Lower leg skin (tissue), 4 donors: ENCODE data around the gene FSTL5. TPM values are rescaled to one million over a fixed set of nuclear protein-coding genes. Genes with fewer than 3 reads are reported as not detected.

Experiments
- DNase-seq, 2 donors: peaks; one replicate each; pipeline ENCODE4 v3.0.0-alpha.2; 2019; ENCODE audit warnings: low spot score in 2 of 2
- H3K4me3 ChIP-seq: fragments of 200-600 bp; sonication (generic); 2 replicates; pipeline ENCODE4 v1.5.1; 2017; ENCODE audit warnings: mild to moderate bottlenecking, low read depth; ENCODE audit not compliant: poor library complexity, severe bottlenecking
- CTCF ChIP-seq, 3 donors: fragments of 450-650 bp; IDR thresholded peaks; one replicate each; pipeline ENCODE4 v1.5.1; 2016; ENCODE audit warnings: antibody characterized with exemption in 3 of 3, mild to moderate bottlenecking in 3 of 3, moderate library complexity in 2 of 3
- POLR2A ChIP-seq, 2 donors: fragments of 450-650 bp; IDR thresholded peaks; one replicate each; pipeline ENCODE4 v1.6.1; 2016 to 2017; ENCODE audit warnings: antibody characterized with exemption in 2 of 2, mild to moderate bottlenecking in 1 of 2, moderate library complexity in 1 of 2
- WGBS, 2 donors: methylation state at CpG; one replicate each; pipeline ENCODE4 v1.1.5; 2018; 5-methylcytosine and 5-hydroxymethylcytosine counted together
- intact Hi-C: fragments of 100-400 bp; cut with DNase I; formaldehyde crosslinking; loops from one replicate; pipeline ENCODE4 v1.15.0; 2023; ENCODE audit warnings: low total_unique reads
- total RNA-seq, 4 donors: library from RNA; depleted of rRNA; stranded (reverse); fragments of >200 nt; gene quantifications; one replicate each; pipeline ENCODE4 v1.1.0, GENCODE V29; 2016

FSTL5 gene
- total RNA-seq, 4 donors from 2014 or later, result not detected

DNA sequence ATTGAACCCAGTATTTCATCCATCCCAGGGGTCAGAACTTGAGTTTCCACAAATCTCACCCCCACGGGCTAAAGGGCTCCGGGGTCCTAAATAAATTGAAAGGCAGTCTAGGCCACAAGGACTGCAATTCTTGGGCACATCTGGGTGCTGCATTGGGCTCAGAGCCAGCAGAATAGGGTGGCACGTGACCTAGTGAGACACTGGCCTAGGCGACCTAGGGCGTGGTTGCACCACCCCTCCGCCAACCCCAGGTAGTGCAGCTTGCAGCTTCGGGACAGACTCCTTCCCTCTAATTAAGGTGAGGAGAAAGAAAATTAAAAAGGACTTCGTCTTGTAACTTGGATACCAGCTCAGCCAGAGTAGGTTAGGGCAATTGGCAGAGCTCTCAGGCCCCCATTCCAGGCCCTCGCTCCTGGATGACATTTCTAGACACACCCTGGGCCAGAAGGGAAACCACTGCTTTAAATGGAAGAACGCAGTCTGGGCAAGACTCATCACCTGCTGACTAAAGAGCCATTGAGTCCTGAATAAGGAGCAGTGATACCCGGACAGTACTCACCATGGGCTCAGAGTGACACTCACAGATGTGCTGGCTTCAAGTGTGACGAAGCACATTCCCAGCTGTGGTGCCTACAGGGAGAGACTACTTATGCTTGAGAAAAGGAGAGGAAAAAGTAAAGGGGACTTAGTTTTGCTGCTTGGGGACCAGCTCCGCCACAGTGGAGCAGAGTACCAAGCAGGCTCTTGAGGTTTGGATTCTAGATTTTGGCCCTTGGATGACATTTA is 735.4 kb downstream of the FSTL5 start:
- 78 to 81% methylated on average over 13 of the region's 13 CpGs for WGBS, 2 donors
- intact Hi-C loops, result no loop called here
- no peak for TF ChIP-seq POLR2A (IDR thresholded peaks at IDR 0.05)
- TF ChIP-seq CTCF (IDR thresholded peaks at IDR 0.05), result no peak
- DNase-seq, result no peak
- H3K4me3 ChIP-seq, result no peak overlapping the region

- peak in 1 of 2 donors; percentile 18 for DNase-seq
- TF ChIP-seq CTCF (IDR thresholded peaks at IDR 0.05), result no peak
- TF ChIP-seq POLR2A (IDR thresholded peaks at IDR 0.05), result no peak
- no peak overlapping the region for H3K4me3 ChIP-seq
- WGBS, 2 donors, result 59% methylated on average over 1 of the region's 1 CpG
- intact Hi-C loops, result no loop called here
Observed at GRCh38 chr4:161419822-161420221, 744.0 kb downstream of the FSTL5 start.

- TF ChIP-seq CTCF (IDR thresholded peaks at IDR 0.05) (no peak), POLR2A (IDR thresholded peaks at IDR 0.05) (no peak)
- H3K4me3 ChIP-seq, result no peak overlapping the region
- intact Hi-C loops, result no loop called here
- WGBS, 2 donors, result 64 to 73% methylated on average over 1 of the region's 1 CpG
- DNase-seq, result no peak
Observed at GRCh38 chr4:161411901-161412300, 751.9 kb downstream of the FSTL5 start.

DNA sequence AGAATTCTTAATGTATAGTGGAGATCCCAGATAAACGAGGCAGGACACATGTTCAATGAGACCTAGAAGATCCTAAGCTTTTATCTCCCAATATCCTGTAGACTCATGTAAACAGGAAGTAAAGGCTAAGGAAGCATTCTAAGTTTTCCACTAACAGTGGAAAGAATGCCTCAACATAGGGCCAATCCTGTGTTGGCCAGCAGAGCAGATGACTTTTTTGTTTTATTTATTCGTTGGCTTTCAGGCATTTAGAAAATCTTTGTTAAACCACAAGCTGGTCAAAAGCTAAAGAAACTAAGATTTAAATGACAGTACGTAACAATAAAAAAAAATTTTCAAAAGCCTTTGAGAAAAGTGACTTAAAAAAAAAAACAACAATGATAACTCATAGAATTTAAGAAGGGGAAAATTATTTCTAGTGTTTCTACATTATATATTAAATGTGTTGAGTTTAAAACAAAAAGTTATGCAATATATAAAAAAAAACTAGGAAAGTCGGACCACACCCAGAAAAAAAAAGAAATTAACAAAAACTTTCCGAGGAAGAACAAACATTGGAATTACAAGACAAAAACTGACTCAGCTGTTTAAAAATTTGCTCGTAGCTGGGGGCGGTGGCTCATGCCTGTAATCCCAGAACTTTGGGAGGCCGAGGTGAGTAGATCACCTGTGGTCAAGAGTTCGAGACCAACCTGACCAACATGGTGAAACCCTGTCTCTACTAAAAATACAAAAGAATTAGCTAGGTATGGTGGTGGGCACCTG is 759.3 kb downstream of the FSTL5 start:
- DNase-seq, result no peak
- 83% methylated on average over 9 of the region's 9 CpGs for WGBS, 2 donors
- intact Hi-C loops, result no loop called here
- H3K4me3 ChIP-seq, result no peak overlapping the region
- TF ChIP-seq CTCF (IDR thresholded peaks at IDR 0.05) (no peak), POLR2A (IDR thresholded peaks at IDR 0.05) (no peak)

- TF ChIP-seq CTCF (IDR thresholded peaks at IDR 0.05) (no peak), POLR2A (IDR thresholded peaks at IDR 0.05) (no peak)
- intact Hi-C loops, result no loop called here
- 88 to 92% methylated on average over 3 of the region's 3 CpGs for WGBS, 2 donors
Observed at GRCh38 chr4:161403781-161404180, 760.0 kb downstream of the FSTL5 start.

More at GRCh38 chr4:161403781-161404180, 760.0 kb downstream of the FSTL5 start:
- no peak overlapping the region for H3K4me3 ChIP-seq
- DNase-seq, result no peak
